Hepatocyte (in vitro differentiated cells): ENCODE measurements around the gene ATAD5. TPM values are rescaled to one million over a fixed set of nuclear protein-coding genes. Genes with fewer than 3 reads are reported as not detected.

ENCODE experiments used
- DNase-seq: peaks from one replicate; pipeline ENCODE4 v3.0.0-alpha.2; 2016; ENCODE audit warnings: low spot score
- H2AFZ ChIP-seq: fragments of 200-600 bp; sonication (generic); 2 replicates; pipeline ENCODE4 v1.6.0; 2016; ENCODE audit warnings: antibody characterized with exemption, mild to moderate bottlenecking
- H3K27ac ChIP-seq: fragments of 200-600 bp; sonication (generic); 2 replicates; pipeline ENCODE4 v1.5.1; 2016; ENCODE audit warnings: mild to moderate bottlenecking
- H3K27me3 ChIP-seq: fragments of 200-600 bp; sonication (generic); 2 replicates; pipeline ENCODE4 v1.6.1; 2016
- H3K36me3 ChIP-seq: fragments of 200-600 bp; sonication (generic); replicated peaks from 2 replicates; pipeline ENCODE4 v1.5.1; 2016; ENCODE audit warnings: low read depth; ENCODE audit not compliant: insufficient read depth
- H3K4me1 ChIP-seq: fragments of 200-600 bp; sonication (generic); 2 replicates; pipeline ENCODE4 v1.5.1; 2016; ENCODE audit warnings: mild to moderate bottlenecking, moderate library complexity; ENCODE audit not compliant: insufficient read depth
- H3K4me2 ChIP-seq: fragments of 200-600 bp; sonication (generic); 2 replicates; pipeline ENCODE4 v1.6.0; 2016
- H3K4me3 ChIP-seq: fragments of 200-600 bp; sonication (generic); 2 replicates; pipeline ENCODE4 v1.5.1; 2016; ENCODE audit warnings: mild to moderate bottlenecking
- H3K79me2 ChIP-seq: fragments of 200-600 bp; sonication (generic); 2 replicates; pipeline ENCODE4 v1.6.0; 2017; ENCODE audit warnings: mild to moderate bottlenecking
- H3K9me2 ChIP-seq: fragments of 200-600 bp; sonication (generic); replicated peaks from 2 replicates; pipeline ENCODE4 v1.6.0; 2017; ENCODE audit warnings: mild to moderate bottlenecking; ENCODE audit not compliant: insufficient read depth
- H3K9me3 ChIP-seq: fragments of 200-600 bp; sonication (generic); 2 replicates; pipeline ENCODE4 v1.5.1; 2016; ENCODE audit warnings: low read depth, mild to moderate bottlenecking
- H4K20me1 ChIP-seq: fragments of 200-600 bp; sonication (generic); 2 replicates; pipeline ENCODE4 v1.6.0; 2016; ENCODE audit warnings: mild to moderate bottlenecking; ENCODE audit not compliant: insufficient read depth, poor library complexity, severe bottlenecking
- CTCF ChIP-seq: fragments of 200-600 bp; sonication (generic); IDR thresholded peaks from 2 replicates; pipeline ENCODE4 v1.5.1; 2016; ENCODE audit warnings: antibody characterized with exemption, mild to moderate bottlenecking; ENCODE audit not compliant: poor library complexity
- EZH2 ChIP-seq: fragments of 200-600 bp; sonication (generic); IDR thresholded peaks from 2 replicates; pipeline ENCODE4 v1.6.1; 2016; ENCODE audit warnings: antibody characterized with exemption, mild to moderate bottlenecking, borderline replicate concordance
- EZH2phosphoT487 ChIP-seq: fragments of 200-600 bp; sonication (generic); IDR thresholded peaks from one replicate; pipeline ENCODE4 v1.6.1; 2018; ENCODE audit warnings: antibody characterized with exemption, mild to moderate bottlenecking, low read depth, moderate library complexity; ENCODE audit not compliant: unreplicated experiment, severe bottlenecking
- WGBS: methylation state at CpG from one replicate; pipeline ENCODE4 v1.1.6; 2016; ENCODE audit warnings: low lambda C conversion rate; ENCODE audit errors: missing lambda C conversion rate; 5-methylcytosine and 5-hydroxymethylcytosine counted together
- polyA plus RNA-seq: library from polyadenylated mRNA; unstranded; fragments of >200 nt; fragmentation: Nextera tagmentation; extraction: Ambion mirVana; gene quantifications from 2 replicates; pipeline ENCODE4 v1.2.1, GENCODE V29; 2016
- total RNA-seq: library from RNA; depleted of rRNA; stranded (reverse); fragments of >200 nt; gene quantifications from 2 replicates; pipeline ENCODE4 v1.2.3, GENCODE V29; 2014

ATAD5 gene
- total and polyA plus RNA-seq, 2 experiments from 2014 or later: 1.5 to 3.2 TPM

- peak overlapping the region; percentile 86 for H3K4me2 ChIP-seq
- H3K27ac ChIP-seq: peak overlapping the region; percentile 87
- peak overlapping the region; percentile 83 for H2AFZ ChIP-seq
- no peaks in the 10 kb centered on the region for H4K20me1 ChIP-seq
- peak overlapping the region; percentile 66 for H3K4me3 ChIP-seq
- no peaks in the 10 kb centered on the region for H3K9me3 ChIP-seq
- no peaks in the 10 kb centered on the region for H3K27me3 ChIP-seq
- 73% methylated on average over 7 of the region's 7 CpGs for WGBS
- TF ChIP-seq EZH2 (no peak), EZH2phosphoT487 (no peak), CTCF (no peak)
- no peaks in the 10 kb centered on the region for H3K9me2 ChIP-seq
- peaks cover 53% of the 10 kb centered on the region for H3K79me2 ChIP-seq
- H3K4me1 ChIP-seq: peaks cover 11% of the 10 kb centered on the region
- no peak for DNase-seq
- no peaks in the 10 kb centered on the region for H3K36me3 ChIP-seq
Measured at GRCh38 chr17:30823421-30823820, 8.3 kb upstream of the ATAD5 start.

- Histone ChIP-seq H2AFZ (peak overlapping the region; percentile 83), H3K79me2 (peaks cover 48% of the 10 kb centered on the region), H3K9me2 (no peaks in the 10 kb centered on the region), H3K4me1 (peaks cover 11% of the 10 kb centered on the region), H3K9me3 (no peaks in the 10 kb centered on the region), H3K36me3 (no peaks in the 10 kb centered on the region), H4K20me1 (no peaks in the 10 kb centered on the region), H3K27me3 (no peaks in the 10 kb centered on the region), H3K4me2 (peak overlapping the region; percentile 86), H3K4me3 (peak overlapping the region; percentile 66), H3K27ac (peak overlapping the region; percentile 87)
- 0% methylated on average over 4 of the region's 11 CpGs for WGBS
- peak; percentile 22 for DNase-seq
- no peak for TF ChIP-seq CTCF
- TF ChIP-seq EZH2: no peak
- TF ChIP-seq EZH2phosphoT487: no peak
Measured at GRCh38 chr17:30824002-30824355, 7.8 kb upstream of the ATAD5 start.

GRCh38 chr17:30824356-30825145 is 7.2 kb upstream of the ATAD5 start, which contains the start of gene CRLF3:
Gene CRLF3 (minus strand): TSS chr17:30824692. CDS start chr17:30824651, 41 bp downstream.
- peak; percentile 97 for DNase-seq
- peaks cover 42% of the 10 kb centered on the region for H3K79me2 ChIP-seq
- no peaks in the 10 kb centered on the region for H4K20me1 ChIP-seq

More at GRCh38 chr17:30824356-30825145, 7.2 kb upstream of the ATAD5 start, which contains the start of gene CRLF3:
- Histone ChIP-seq H2AFZ (peak within 1 kb of the TSS; percentile 98), H3K4me1 (peaks cover 11% of the 10 kb centered on the region), H3K27me3 (no peaks in the 10 kb centered on the region), H3K9me3 (no peaks in the 10 kb centered on the region), H3K36me3 (no peaks in the 10 kb centered on the region), H3K4me3 (peak within 1 kb of the TSS; percentile 66), H3K9me2 (no peaks in the 10 kb centered on the region), H3K4me2 (peak within 1 kb of the TSS; percentile 86), H3K27ac (peak within 1 kb of the TSS; percentile 87)
- TF ChIP-seq EZH2 (no peak), EZH2phosphoT487 (no peak), CTCF (peak; percentile 57)
- WGBS: 15% methylated on average over 49 of the region's 75 CpGs
